ENCODE results near the gene DNAL4.

Gene DNAL4

GRCh38 chr22:38762551-38762983 is 31.4 kb downstream of the DNAL4 start:
- Histone ChIP-seq H3K4me3 (ENCODE audit: low read depth in 1 of 2, low read length in 1 of 2) (no peak overlapping the region), H3K27me3 (no peaks in the 10 kb centered on the region), H3K27ac (no peak overlapping the region), H3K36me3 (no peaks in the 10 kb centered on the region), H3K9me3 (no peaks in the 10 kb centered on the region), H3K4me1 (ENCODE audit: control insufficient read depth in 1 of 2, insufficient read depth in 1 of 2, low read depth in 1 of 2, low read length in 1 of 2) (peaks cover 7% of the 10 kb centered on the region in 2 experiments)
- no peak for TF ChIP-seq CTCF (IDR thresholded peaks at IDR 0.05)

GRCh38 chr22:38761202-38762162 is 32.5 kb downstream of the DNAL4 start:
- no peaks in the 10 kb centered on the region for H3K27me3 ChIP-seq
- H3K9me3 ChIP-seq = no peaks in the 10 kb centered on the region
- H3K4me1 ChIP-seq (ENCODE audit: control insufficient read depth in 1 of 2, insufficient read depth in 1 of 2, low read depth in 1 of 2, low read length in 1 of 2) = peaks cover 18% of the 10 kb centered on the region in 2 experiments
- no peak for TF ChIP-seq CTCF (IDR thresholded peaks at IDR 0.05)
- no peaks in the 10 kb centered on the region for H3K36me3 ChIP-seq
- H3K27ac ChIP-seq = no peak overlapping the region
- H3K4me3 ChIP-seq (ENCODE audit: low read depth in 1 of 2, low read length in 1 of 2) = no peak overlapping the region

- TF ChIP-seq CTCF (IDR thresholded peaks at IDR 0.05) = no peak
- Histone ChIP-seq H3K36me3 (no peaks in the 10 kb centered on the region), H3K4me1 (ENCODE audit: control insufficient read depth in 1 of 2, insufficient read depth in 1 of 2, low read depth in 1 of 2, low read length in 1 of 2) (peaks cover 22 to 23% of the 10 kb centered on the region in 2 experiments), H3K27ac (no peak overlapping the region), H3K27me3 (no peaks in the 10 kb centered on the region), H3K9me3 (no peaks in the 10 kb centered on the region), H3K4me3 (ENCODE audit: low read depth in 1 of 2, low read length in 1 of 2) (no peak overlapping the region)
Measured at GRCh38 chr22:38760477-38761201, 33.3 kb downstream of the DNAL4 start.

- Histone ChIP-seq H3K9me3 (no peaks in the 10 kb centered on the region), H3K4me3 (ENCODE audit: low read depth in 1 of 2, low read length in 1 of 2) (no peak overlapping the region), H3K4me1 (ENCODE audit: control insufficient read depth in 1 of 2, insufficient read depth in 1 of 2, low read depth in 1 of 2, low read length in 1 of 2) (peaks cover 29 to 30% of the 10 kb centered on the region in 2 experiments), H3K36me3 (no peaks in the 10 kb centered on the region), H3K27me3 (no peaks in the 10 kb centered on the region), H3K27ac (no peak overlapping the region)
- TF ChIP-seq CTCF (IDR thresholded peaks at IDR 0.05) = no peak
Measured at GRCh38 chr22:38759005-38759404, 34.9 kb downstream of the DNAL4 start.

- Histone ChIP-seq H3K4me3 (ENCODE audit: low read depth in 1 of 2, low read length in 1 of 2) (no peak overlapping the region), H3K36me3 (no peaks in the 10 kb centered on the region), H3K9me3 (no peaks in the 10 kb centered on the region), H3K27me3 (no peaks in the 10 kb centered on the region), H3K4me1 (ENCODE audit: control insufficient read depth in 1 of 2, insufficient read depth in 1 of 2, low read depth in 1 of 2, low read length in 1 of 2) (peaks cover 35 to 36% of the 10 kb centered on the region in 2 experiments), H3K27ac (peak overlapping the region; percentile 99)
- no peak for TF ChIP-seq CTCF (IDR thresholded peaks at IDR 0.05)
Measured at GRCh38 chr22:38758276-38758945, 35.5 kb downstream of the DNAL4 start.

All from neutrophil (primary cell).